SK-N-SH (cell line): Measurements from ENCODE around the gene VAMP8.

Source experiments
- CTCF ChIP-seq: fragments of 200-600 bp; sonication (generic); IDR thresholded peaks from 2 replicates; pipeline ENCODE4 v1.6.1; 2017; ENCODE audit warnings: antibody characterized with exemption, mild to moderate bottlenecking, moderate library complexity
- MAX ChIP-seq: IDR thresholded peaks from 2 replicates; pipeline ENCODE4 v1.4.0; 2012; ENCODE audit warnings: low read depth
- MEF2A ChIP-seq: IDR thresholded peaks from 2 replicates; pipeline ENCODE4 v1.4.0; 2012; ENCODE audit warnings: low read depth, borderline replicate concordance

GRCh38 chr2:85593023-85593422 is 15.6 kb downstream of the VAMP8 start:
- TF ChIP-seq CTCF (no peak), MEF2A (no peak), MAX (no peak)
